GM19395 (cell line): ENCODE data around the gene FNDC1.

Experiments used
- ATAC-seq: cut with Tn5 transposase; IDR thresholded peaks from one replicate; pipeline ENCODE4 v1.9.1; 2021; ENCODE audit warnings: mild to moderate bottlenecking, moderate library complexity; ENCODE audit not compliant: unreplicated experiment

FNDC1 gene

DNA sequence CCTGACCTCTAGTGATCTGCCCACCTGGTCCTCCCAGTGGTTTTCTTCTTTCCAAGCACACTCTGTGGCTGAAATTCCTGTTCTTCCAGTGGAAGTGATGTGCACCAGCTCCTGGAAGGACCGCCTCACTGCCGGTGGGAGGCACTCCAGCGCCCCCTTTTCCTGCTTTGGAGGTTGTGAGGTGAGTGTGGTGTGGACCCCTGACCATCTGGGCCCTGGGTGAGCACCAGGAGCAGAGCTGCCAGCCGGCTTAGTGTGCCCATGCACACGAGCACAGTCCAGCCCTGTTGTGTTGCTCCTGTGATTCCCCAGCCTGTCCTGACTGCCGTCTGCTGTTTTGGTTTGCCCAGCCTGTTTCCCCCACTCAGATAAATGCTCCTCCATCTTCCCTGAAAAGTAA, 134.6 kb downstream of the FNDC1 start:
- no peak for ATAC-seq

DNA sequence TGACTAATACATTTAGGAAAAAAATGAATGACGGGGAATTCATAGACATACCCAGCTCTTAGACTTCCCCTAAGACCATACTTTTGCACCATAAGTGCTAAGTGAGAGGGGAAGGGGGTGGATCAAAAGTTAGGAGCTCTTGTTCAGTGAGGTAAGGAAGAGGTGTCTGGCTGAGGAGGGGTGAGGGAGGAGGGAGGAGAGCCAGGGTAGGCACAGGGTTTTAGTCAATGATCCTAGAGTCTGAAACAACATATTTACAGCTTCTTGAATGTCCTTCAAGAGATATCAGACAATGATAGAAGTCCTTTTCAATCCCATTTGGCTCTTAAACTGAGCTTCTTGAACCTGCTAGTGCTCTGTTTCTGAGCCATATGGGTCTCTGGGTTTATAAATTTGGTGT, 135.4 kb downstream of the FNDC1 start:
- no peak for ATAC-seq

DNA sequence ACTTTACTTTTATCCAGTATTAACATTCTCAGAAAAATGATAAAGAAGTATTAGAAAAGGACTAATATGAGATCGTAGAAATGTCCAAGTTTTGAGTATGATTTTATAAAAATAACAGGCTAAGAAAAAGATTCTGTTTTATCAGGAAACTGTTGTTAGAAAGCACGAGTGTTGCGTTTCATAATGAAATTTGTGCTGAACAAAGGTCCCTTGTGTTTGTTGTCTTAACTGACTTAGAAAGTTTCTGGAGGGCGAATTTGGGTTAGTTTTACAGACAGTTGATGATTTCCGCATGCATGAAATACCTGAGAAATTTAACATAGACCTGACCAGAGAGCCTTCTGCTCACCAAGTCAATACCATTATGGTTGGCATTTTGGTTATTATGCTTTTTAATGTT, 136.0 kb downstream of the FNDC1 start:
- no peak for ATAC-seq

DNA sequence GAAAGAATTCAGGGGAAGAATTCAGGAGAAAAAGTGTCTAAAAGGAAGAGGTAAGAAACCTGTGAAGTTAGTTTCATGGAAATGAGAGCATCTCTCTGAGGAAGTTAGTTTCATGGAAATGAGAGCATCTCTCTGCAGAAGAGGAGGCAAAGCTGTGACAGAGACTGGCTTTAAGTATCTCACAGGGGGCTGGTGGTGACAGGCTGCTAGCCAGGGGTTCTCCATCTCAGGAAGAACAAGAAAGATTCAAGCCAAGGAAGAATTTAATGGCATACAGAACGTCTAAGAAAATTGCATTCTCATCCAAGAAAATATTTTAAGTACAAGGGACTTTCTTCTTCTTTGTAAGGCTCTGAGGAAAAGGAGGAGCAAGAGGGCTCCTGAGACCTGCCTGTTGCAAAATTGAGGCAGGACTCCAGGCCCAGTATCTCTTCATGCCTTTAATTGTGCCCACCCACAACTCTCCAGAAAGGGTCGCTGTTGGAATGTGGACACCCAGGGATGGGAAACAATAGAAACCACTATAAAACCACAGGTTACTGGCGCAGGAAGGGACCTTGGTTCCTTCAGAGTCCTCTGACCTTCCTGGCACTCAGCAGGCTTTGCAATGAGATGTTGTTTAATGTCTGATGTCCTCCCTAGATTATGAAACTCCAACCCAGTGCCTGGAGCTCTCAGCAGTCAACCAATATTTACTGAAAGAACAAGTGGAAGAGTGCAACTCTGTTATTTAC, 136.8 kb downstream of the FNDC1 start:
- no peak for ATAC-seq

DNA sequence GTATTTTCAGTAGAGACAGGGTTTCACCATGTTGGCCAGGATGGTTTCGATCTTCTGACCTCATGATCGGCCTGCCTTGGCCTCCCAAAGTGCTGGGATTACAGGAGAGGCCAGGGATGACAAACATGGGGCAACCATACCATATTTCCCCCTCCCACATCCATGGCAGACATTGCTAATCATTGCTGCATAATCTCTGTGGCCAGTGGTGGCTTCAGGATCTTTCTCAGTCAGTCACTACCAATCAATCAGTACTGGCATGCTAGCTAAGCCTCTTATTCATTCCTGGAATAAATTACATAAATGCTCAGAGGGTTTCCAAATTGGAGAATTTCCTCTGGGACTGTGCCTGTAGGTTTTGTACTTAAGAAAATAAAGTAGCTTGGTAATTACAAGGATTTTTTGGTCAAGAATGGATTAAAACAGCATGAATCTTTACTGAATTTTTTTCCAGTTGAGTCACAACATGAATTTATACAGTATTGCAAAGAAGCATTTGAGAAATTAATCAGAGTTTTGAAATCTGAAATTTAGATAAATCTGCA, 138.1 kb downstream of the FNDC1 start:
- no peak for ATAC-seq

DNA sequence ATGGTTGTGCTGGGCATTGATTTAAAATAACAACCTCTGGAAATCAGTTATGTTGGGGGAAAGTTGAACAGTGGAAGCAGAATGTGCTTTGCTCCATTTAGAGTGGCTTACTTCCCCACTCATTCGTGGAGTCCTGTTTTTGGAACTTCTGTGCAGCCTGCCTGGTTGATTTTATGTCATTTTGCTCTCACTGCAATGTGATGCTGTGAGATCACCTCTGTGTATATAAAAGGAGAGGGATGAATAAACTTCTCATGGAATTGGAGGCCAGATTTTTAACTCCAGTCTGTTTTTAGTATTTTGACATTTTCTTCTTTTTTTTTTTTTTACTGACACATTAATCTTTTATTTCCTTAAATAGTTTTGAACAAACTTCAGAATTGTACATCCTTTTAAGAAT, 139.0 kb downstream of the FNDC1 start:
- ATAC-seq = no peak

- no peak for ATAC-seq
Measured at GRCh38 chr6:159309723-159310122, 140.5 kb downstream of the FNDC1 start.

- no peak for ATAC-seq
Measured at GRCh38 chr6:159311618-159312017, 142.4 kb downstream of the FNDC1 start.

DNA sequence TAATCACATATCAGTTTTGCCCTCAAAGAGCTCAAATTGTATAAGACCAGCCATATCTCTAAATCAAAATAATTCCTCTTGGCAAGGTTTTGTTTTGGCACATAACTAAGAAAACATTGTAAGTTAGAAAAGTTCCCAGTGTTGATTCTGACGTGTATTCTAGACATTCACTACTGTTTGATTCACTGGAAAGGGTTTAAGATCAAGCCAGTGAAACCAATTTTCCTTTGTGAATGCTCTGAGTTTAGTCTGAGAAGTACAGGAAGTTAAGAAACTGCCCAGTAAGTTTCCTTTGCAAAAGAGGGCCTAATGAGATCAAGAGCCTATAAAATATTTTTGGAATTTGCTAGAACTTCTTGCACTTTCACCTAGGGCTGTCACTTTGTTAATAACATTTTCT, 143.0 kb downstream of the FNDC1 start:
- no peak for ATAC-seq

- ATAC-seq = no peak
Measured at GRCh38 chr6:159313018-159313417, 143.8 kb downstream of the FNDC1 start.

DNA sequence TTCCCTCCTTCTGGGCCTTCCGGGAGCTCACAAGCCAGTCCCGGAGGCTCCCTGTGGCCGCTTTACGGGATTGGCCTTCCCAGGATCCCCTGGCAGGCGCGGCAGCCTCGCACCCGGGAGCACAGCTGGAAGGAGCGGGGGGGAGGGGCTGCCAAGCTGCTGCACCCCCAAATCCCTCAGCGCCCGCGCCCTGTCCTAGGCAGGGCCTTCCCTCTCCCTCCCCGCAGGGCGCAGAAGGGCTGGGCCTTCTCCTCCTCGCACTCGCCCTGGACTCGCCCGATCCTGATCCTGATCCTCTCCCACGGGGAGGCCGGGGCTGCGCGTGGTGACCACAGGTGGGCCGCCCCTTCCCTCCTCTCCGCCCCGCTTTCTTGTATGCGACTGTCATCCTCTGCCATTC, 146.4 kb downstream of the FNDC1 start:
- ATAC-seq = no peak

- no peak for ATAC-seq
Measured at GRCh38 chr6:159317430-159317829, 148.2 kb downstream of the FNDC1 start.

DNA sequence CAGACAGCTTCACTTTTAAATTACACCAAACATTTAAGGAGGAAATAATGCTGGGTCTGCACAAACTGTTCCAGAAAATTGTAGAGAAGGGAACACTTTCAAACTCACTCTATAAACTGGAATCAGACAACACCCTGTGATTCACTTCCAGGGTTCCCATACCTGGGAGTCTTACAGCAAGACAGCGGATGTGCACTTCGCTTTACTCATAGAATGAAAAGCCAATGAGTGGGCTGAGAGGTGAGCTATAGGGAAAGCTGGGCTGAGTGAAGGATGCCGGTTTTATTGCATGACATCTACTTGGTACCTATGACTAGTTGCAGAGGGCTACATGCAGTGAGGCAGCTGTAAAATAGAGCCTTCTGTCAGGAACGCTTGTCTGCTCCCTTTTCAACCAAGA, 152.1 kb downstream of the FNDC1 start:
- no peak for ATAC-seq
